Endothelial cell of umbilical vein (primary cell): ENCODE measurements around the gene ZNF831. TPM values are rescaled to one million over a fixed set of nuclear protein-coding genes. Genes with fewer than 3 reads are reported as not detected.

Source experiments
- BruUV-seq: library from RNA; stranded (reverse); fragments of 400-500 nt; replicated peaks from 2 replicates; lab custom pipeline; 2021; lab: Mats Ljungman, UMichigan
- CTCF ChIA-PET: fragments of 300-600, 350-600 bp; sonication (Branson Sonifier 250); formaldehyde crosslinking; loops from one replicate; lab custom pipeline; 2021; ENCODE audit warnings: antibody characterized with exemption, inconsistent platforms; lab: Charles Lee
- POLR2A ChIA-PET: fragments of 300-600, 350-600 bp; sonication (Branson Sonifier 250); formaldehyde crosslinking; loops from one replicate; lab custom pipeline; 2021; ENCODE audit warnings: antibody characterized with exemption, inconsistent platforms; lab: Charles Lee
- DNase-seq: peaks from one replicate; pipeline ENCODE4 v3.0.0-alpha.2; 2011; ENCODE audit warnings: low read depth, low spot score
- FAIRE-seq: peaks from 2 replicates; lab custom pipeline; 2011; peaks lifted over from hg19 to GRCh38; lab: Jason Lieb, UNC
- H2AFZ ChIP-seq: 2 replicates; pipeline ENCODE4 v1.6.0; 2012; ENCODE audit warnings: low read depth, low read length, control low read depth, inconsistent platforms
- H3K27ac ChIP-seq: 2 replicates; pipeline ENCODE4 v1.5.1; 2011; ENCODE audit warnings: low read depth, mild to moderate bottlenecking, control low read depth, low read length, moderate library complexity; ENCODE audit not compliant: insufficient read depth
- H3K27me3 ChIP-seq, 2 experiments: 2 replicates each; pipeline versions ENCODE4 v1.6.0 to v1.6.1; 2011; ENCODE audit warnings: low read length in 2 of 2, mixed read lengths in 1 of 2; ENCODE audit not compliant: control insufficient read depth in 2 of 2, insufficient read depth in 2 of 2
- H3K36me3 ChIP-seq, 2 experiments: 2 replicates in 1 of 2; 3 replicates in 1 of 2; pipeline ENCODE4 v1.5.1; 2011; ENCODE audit warnings: low read length in 2 of 2, mild to moderate bottlenecking in 1 of 2, moderate library complexity in 1 of 2; ENCODE audit not compliant: control insufficient read depth in 2 of 2, insufficient read depth in 2 of 2; ENCODE audit errors: extremely low read depth in 1 of 2
- H3K4me1 ChIP-seq: 3 replicates; pipeline ENCODE4 v1.5.1; 2011; ENCODE audit warnings: mild to moderate bottlenecking, low read length; ENCODE audit not compliant: control insufficient read depth, insufficient read depth; ENCODE audit errors: extremely low read depth
- H3K4me2 ChIP-seq: 2 replicates; pipeline ENCODE4 v1.6.1; 2011; ENCODE audit warnings: low read length, control low read depth, mixed read lengths; ENCODE audit not compliant: insufficient read depth
- H3K4me3 ChIP-seq, 3 experiments: fragments of 200-600 bp in 1 of 3; sonication (generic), shearing (Covaris generic) in 1 of 3; replicated peaks in 1 of 3; 2 replicates each; pipeline ENCODE4 v1.5.1; 2011 to 2016; ENCODE audit warnings: control low read depth in 3 of 3, low read length in 3 of 3, mild to moderate bottlenecking in 2 of 3, inconsistent platforms in 1 of 3, low read depth in 1 of 3, moderate library complexity in 1 of 3; ENCODE audit not compliant: insufficient read depth in 1 of 3
- H3K79me2 ChIP-seq: 2 replicates; pipeline ENCODE4 v1.6.0; 2012; ENCODE audit warnings: low read length, inconsistent platforms; ENCODE audit not compliant: control insufficient read depth, insufficient read depth
- H3K9ac ChIP-seq: replicated peaks from 2 replicates; pipeline ENCODE3; 2011; ENCODE audit warnings: low read length, control low read depth; ENCODE audit not compliant: insufficient read depth; ENCODE audit errors: extremely low read depth
- H3K9me1 ChIP-seq: replicated peaks from 3 replicates; pipeline ENCODE4 v1.6.0; 2011; ENCODE audit warnings: mild to moderate bottlenecking, low read length; ENCODE audit not compliant: control insufficient read depth, insufficient read depth; ENCODE audit errors: extremely low read depth
- H3K9me3 ChIP-seq: replicated peaks from 2 replicates; pipeline ENCODE4 v1.5.1; 2012; ENCODE audit warnings: low read length, inconsistent platforms; ENCODE audit not compliant: control insufficient read depth, insufficient read depth
- H4K20me1 ChIP-seq: replicated peaks from 2 replicates; pipeline ENCODE3; 2011; ENCODE audit warnings: mild to moderate bottlenecking, low read length; ENCODE audit not compliant: control insufficient read depth, insufficient read depth; ENCODE audit errors: extremely low read depth
- CTCF ChIP-seq, 2 donors: IDR thresholded peaks; 1 replicate in 1 of 2; 2 replicates in 1 of 2; pipeline ENCODE4 v1.5.1; 2011; ENCODE audit warnings: low read length in 2 of 2, mild to moderate bottlenecking in 2 of 2, moderate library complexity in 2 of 2, control low read depth in 1 of 2, inconsistent platforms in 1 of 2, low read depth in 1 of 2; ENCODE audit not compliant: insufficient read depth in 1 of 2; ENCODE audit errors: extremely low read depth in 1 of 2
- EZH2 ChIP-seq: IDR thresholded peaks from 2 replicates; pipeline ENCODE4 v1.6.1; 2012; ENCODE audit warnings: borderline replicate concordance, low read depth, mild to moderate bottlenecking, moderate library complexity, low read length, inconsistent platforms; ENCODE audit not compliant: severe bottlenecking
- FOS ChIP-seq: IDR thresholded peaks from 2 replicates; pipeline ENCODE4 v1.6.1; 2011; ENCODE audit warnings: mild to moderate bottlenecking, low read length, moderate library complexity, borderline replicate concordance; ENCODE audit not compliant: insufficient read depth
- GATA2 ChIP-seq: IDR thresholded peaks from 2 replicates; pipeline ENCODE4 v1.7.0; 2011; ENCODE audit warnings: low read depth, mild to moderate bottlenecking, moderate library complexity, mixed read lengths, low read length; ENCODE audit not compliant: insufficient read length, insufficient read depth
- JUN ChIP-seq: IDR thresholded peaks from 2 replicates; pipeline ENCODE4 v1.6.1; 2011; ENCODE audit warnings: borderline replicate concordance, low read depth; ENCODE audit not compliant: insufficient read length, insufficient read depth
- MAX ChIP-seq: IDR thresholded peaks from 2 replicates; pipeline ENCODE4 v1.6.1; 2011; ENCODE audit not compliant: insufficient read depth, insufficient read length
- MYC ChIP-seq: IDR thresholded peaks from one replicate; pipeline ENCODE4 v1.6.1; 2011; ENCODE audit warnings: mild to moderate bottlenecking, low read depth, low read length
- POLR2A ChIP-seq: IDR thresholded peaks from 2 replicates; pipeline ENCODE4 v1.6.1; 2012; ENCODE audit warnings: low read depth, mild to moderate bottlenecking, control low read depth, low read length
- POLR2AphosphoS5 ChIP-seq: IDR thresholded peaks from 2 replicates; pipeline ENCODE4 v1.6.1; 2012; ENCODE audit warnings: low read depth, mild to moderate bottlenecking, control low read depth, low read length, moderate library complexity; ENCODE audit not compliant: insufficient read depth
- dilution Hi-C: fragments of 300-500 bp; cut with MboI; formaldehyde crosslinking; loops from one replicate; pipeline ENCODE4 v1.15.0; 2019; ENCODE audit warnings: low sequenced_read_pairs; ENCODE audit not compliant: extremely low pct_ligation_motif_present
- intact Hi-C: fragments of 100-400 bp; cut with micrococcal nuclease; formaldehyde crosslinking; loops from one replicate; pipeline ENCODE4 v1.10.0; 2022
- polyA plus RNA-seq, 4 experiments: library from polyadenylated mRNA; depleted of rRNA in 3 of 4; stranded (reverse) in 3 of 4; unstranded in 1 of 4; fragments of >200 nt; gene quantifications; 2 replicates each; pipeline versions ENCODE4 v1.2.1 to v1.2.3, GENCODE V29; 2011 to 2012; ENCODE audit warnings: missing spikeins in 1 of 4
- total RNA-seq: library from RNA; stranded (reverse); gene quantifications from 2 replicates; pipeline ENCODE4 v1.2.3, GENCODE V29; 2021

Gene ZNF831
- total and polyA plus RNA-seq, 2 donors (not counting 3 experiments of a cell fraction or from before 2014, with no cell fraction given), result not detected

DNA sequence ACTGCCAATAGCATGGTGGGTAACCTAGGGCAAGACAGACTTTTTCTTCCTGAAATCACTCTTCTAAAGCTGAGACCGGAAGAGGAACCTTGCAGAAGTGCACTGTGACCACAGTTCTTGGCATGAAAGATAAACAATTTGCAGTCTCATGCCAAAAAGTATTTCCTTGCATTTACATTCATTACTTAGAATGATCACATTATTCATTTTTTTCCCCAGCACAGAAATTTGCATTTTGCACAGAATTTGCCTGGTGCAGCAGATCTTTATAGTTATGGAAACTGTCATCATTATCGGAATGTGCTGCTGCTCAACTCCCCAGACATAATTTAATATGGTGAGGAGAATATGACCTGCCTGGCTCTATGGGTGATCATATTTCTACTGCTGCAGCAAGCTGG is 94.6 kb downstream of the ZNF831 start:
- no peaks in the 10 kb centered on the region for H3K36me3 ChIP-seq
- dilution Hi-C loops (no loop called here), intact Hi-C loops (no loop called here)
- FAIRE-seq (no peak), DNase-seq (no peak)
- H3K4me3 ChIP-seq, result no peak overlapping the region
- CTCF ChIA-PET, result no interaction called here
- H3K4me1 ChIP-seq, result no peaks in the 10 kb centered on the region
- no peak overlapping the region for H3K4me2 ChIP-seq
- H4K20me1 ChIP-seq, result no peaks in the 10 kb centered on the region
- no TSS peak for BruUV-seq
- H3K79me2 ChIP-seq, result no peaks in the 10 kb centered on the region
- POLR2A ChIA-PET, result no interaction called here
- H3K27me3 ChIP-seq, result no peaks in the 10 kb centered on the region
- H2AFZ ChIP-seq, result no peak overlapping the region
- H3K27ac ChIP-seq, result no peak overlapping the region
- H3K9me1 ChIP-seq, result no peaks in the 10 kb centered on the region
- H3K9me3 ChIP-seq, result no peaks in the 10 kb centered on the region
- H3K9ac ChIP-seq, result no peak overlapping the region
- TF ChIP-seq MYC (no peak), MAX (no peak), EZH2 (no peak), FOS (no peak), POLR2A (no peak), JUN (no peak), POLR2AphosphoS5 (no peak), CTCF (IDR thresholded peaks at IDR 0.05; ENCODE audit: extremely low read depth in 1 of 2, insufficient read depth in 1 of 2, low read depth in 1 of 2, low read length in 2 of 2) (no peak), GATA2 (no peak)
